GM18517 (cell line): ENCODE results near the gene NUP214.
"Not testable (repeated sequence)": the region's sequence is repeated elsewhere in the genome, so short reads cannot be mapped to it uniquely, and the experiment has no call there.

Experiments
- ATAC-seq: cut with Tn5 transposase; IDR thresholded peaks from one replicate; pipeline ENCODE4 v1.9.1; 2021; ENCODE audit warnings: mild to moderate bottlenecking, moderate library complexity; ENCODE audit not compliant: unreplicated experiment

NUP214 gene

GRCh38 chr9:131096269-131097125, 28.9 kb upstream of the NUP214 start, which contains the start of gene AIF1L:
TSS of gene AIF1L (plus strand) at chr9:131096531. CDS start at chr9:131096630, 99 bp downstream.
- no peak for ATAC-seq

GRCh38 chr9:131097126-131097947, 28.0 kb upstream of the NUP214 start:
- no peak for ATAC-seq

- ATAC-seq, result no peak
Observed at GRCh38 chr9:131097948-131098278, 27.5 kb upstream of the NUP214 start.

- no peak for ATAC-seq
Observed at GRCh38 chr9:131098391-131099101, 26.8 kb upstream of the NUP214 start.

- ATAC-seq, result no peak
Observed at GRCh38 chr9:131099102-131099606, 26.2 kb upstream of the NUP214 start.

- not testable (repeated sequence) for ATAC-seq
Observed at GRCh38 chr9:131099845-131100244, 25.5 kb upstream of the NUP214 start.

- no peak for ATAC-seq
Observed at GRCh38 chr9:131100445-131100844, 24.9 kb upstream of the NUP214 start.

- ATAC-seq, result no peak
Observed at GRCh38 chr9:131101207-131101964, 24.0 kb upstream of the NUP214 start.

- no peak for ATAC-seq
Observed at GRCh38 chr9:131103024-131103423, 22.4 kb upstream of the NUP214 start.

GRCh38 chr9:131103535-131103934, 21.9 kb upstream of the NUP214 start:
- no peak for ATAC-seq

GRCh38 chr9:131104016-131104740, 21.2 kb upstream of the NUP214 start:
- no peak for ATAC-seq

- ATAC-seq, result no peak
Observed at GRCh38 chr9:131105952-131106351, 19.4 kb upstream of the NUP214 start.

GRCh38 chr9:131107760-131108159, 17.6 kb upstream of the NUP214 start:
- no peak for ATAC-seq

- ATAC-seq, result no peak
Observed at GRCh38 chr9:131111186-131111853, 14.1 kb upstream of the NUP214 start.

- ATAC-seq, result no peak
Observed at GRCh38 chr9:131111854-131112311, 13.5 kb upstream of the NUP214 start.

- ATAC-seq, result no peak
Observed at GRCh38 chr9:131112374-131113154, 12.8 kb upstream of the NUP214 start.

GRCh38 chr9:131113655-131114054, 11.7 kb upstream of the NUP214 start:
- ATAC-seq, result no peak

GRCh38 chr9:131114084-131114535, 11.3 kb upstream of the NUP214 start:
- ATAC-seq, result no peak
